ENCODE results near the gene MARS2.

Gene MARS2

DNA sequence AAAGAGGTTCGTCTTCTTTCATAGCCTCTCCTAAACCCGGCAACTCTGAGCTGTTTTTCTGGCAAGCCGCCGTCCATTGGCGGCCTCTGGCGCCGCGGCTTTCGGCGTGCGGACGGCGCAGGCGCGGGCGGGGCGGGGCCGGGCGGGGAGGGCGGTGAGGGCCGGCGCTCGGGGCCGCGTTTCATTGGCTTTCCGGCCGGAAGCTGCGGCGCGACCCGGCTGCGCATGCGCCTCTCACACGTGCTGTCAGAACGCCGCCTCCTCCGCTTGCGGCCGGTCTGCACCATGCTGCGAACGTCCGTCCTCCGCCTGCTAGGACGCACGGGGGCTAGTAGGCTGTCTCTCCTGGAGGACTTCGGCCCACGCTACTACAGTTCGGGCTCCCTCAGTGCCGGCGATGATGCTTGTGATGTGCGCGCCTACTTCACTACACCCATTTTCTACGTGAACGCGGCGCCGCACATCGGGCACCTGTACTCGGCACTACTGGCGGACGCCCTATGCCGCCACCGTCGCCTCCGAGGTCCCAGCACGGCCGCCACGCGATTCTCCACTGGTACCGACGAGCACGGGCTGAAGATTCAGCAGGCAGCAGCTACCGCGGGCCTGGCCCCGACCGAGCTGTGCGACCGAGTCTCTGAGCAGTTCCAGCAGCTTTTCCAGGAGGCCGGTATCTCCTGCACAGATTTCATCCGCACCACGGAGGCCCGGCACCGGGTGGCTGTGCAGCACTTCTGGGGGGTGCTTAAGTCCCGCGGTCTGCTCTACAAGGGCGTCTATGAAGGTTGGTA lies at the start of gene MARS2:
Gene MARS2 (plus strand): TSS at position 249 of the 791 bp plus-strand sequence. CDS start 37 bp downstream, at position 286.
- no peak for TF ChIP-seq CTCF (IDR thresholded peaks at IDR 0.05)
- peaks cover 9% of the 10 kb centered on the region for H3K79me2 ChIP-seq
- peak within 1 kb of the TSS; percentile 80 for H3K27ac ChIP-seq
- no peaks in the 10 kb centered on the region for H3K27me3 ChIP-seq (ENCODE audit: control insufficient read depth, insufficient read depth, low read length)
- H3K36me3 ChIP-seq (ENCODE audit: control insufficient read depth, insufficient read depth, low read length) = no peaks in the 10 kb centered on the region
- H3K9me3 ChIP-seq (ENCODE audit: control insufficient read depth, low read length) = no peaks in the 10 kb centered on the region
- peak within 1 kb of the TSS; percentile 93 for H3K4me3 ChIP-seq (ENCODE audit: low read depth, low read length)
- peak within 1 kb of the TSS; percentile 20 for H3K9ac ChIP-seq
- H3K4me2 ChIP-seq (ENCODE audit: low read length) = peak within 1 kb of the TSS; percentile 100
- H3K4me1 ChIP-seq = peaks cover 16% of the 10 kb centered on the region
- peak within 1 kb of the TSS; percentile 95 for H2AFZ ChIP-seq

DNA sequence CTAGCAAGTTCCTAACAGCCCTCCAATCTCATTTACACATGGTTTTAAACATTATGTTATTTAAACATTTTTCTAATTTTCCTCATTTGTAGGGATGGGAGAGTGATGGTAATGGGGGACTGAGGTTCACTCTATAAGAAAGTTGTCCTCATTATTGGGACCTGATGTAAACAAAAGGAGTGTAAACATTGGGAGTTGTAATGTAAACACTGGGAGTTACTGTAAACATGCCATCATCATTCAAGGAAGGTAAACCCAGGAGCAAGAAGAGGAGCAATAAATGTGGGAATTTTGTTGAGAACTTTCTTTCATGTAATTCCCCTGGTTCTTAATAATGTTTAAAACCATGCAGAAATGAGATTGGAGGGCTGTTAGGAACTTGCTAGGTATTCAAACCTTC lies 47.6 kb upstream of the MARS2 start:
- no peak overlapping the region for H3K27ac ChIP-seq
- H3K4me2 ChIP-seq (ENCODE audit: low read length) = no peak overlapping the region
- no peaks in the 10 kb centered on the region for H3K36me3 ChIP-seq (ENCODE audit: control insufficient read depth, insufficient read depth, low read length)
- no peaks in the 10 kb centered on the region for H3K79me2 ChIP-seq
- TF ChIP-seq CTCF (IDR thresholded peaks at IDR 0.05) = no peak
- no peaks in the 10 kb centered on the region for H3K9me3 ChIP-seq (ENCODE audit: control insufficient read depth, low read length)
- no peak overlapping the region for H2AFZ ChIP-seq
- no peaks in the 10 kb centered on the region for H3K27me3 ChIP-seq (ENCODE audit: control insufficient read depth, insufficient read depth, low read length)
- no peaks in the 10 kb centered on the region for H3K4me1 ChIP-seq
- H3K9ac ChIP-seq = no peak overlapping the region
- H3K4me3 ChIP-seq (ENCODE audit: low read depth, low read length) = no peak overlapping the region

DNA sequence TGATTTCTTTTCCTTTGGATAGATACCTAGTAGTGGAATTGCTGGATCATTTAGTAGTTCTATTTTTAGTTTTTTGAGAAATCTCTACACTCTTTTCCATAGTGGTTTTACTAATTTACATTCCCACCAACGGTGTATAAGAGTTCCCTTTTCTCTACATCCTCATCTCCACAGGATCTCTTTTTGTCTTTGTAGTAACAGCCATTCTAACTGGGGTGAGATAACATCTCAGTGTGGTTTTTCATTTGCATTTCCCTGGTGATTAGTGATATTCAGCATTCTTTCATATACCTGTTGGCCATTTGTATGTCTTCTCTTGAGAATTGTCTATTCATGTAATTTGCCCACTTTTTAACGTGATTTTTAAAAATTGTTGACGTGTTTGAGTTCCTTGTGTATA lies 43.5 kb upstream of the MARS2 start:
- Histone ChIP-seq H3K4me3 (ENCODE audit: low read depth, low read length) (no peak overlapping the region), H3K4me1 (no peaks in the 10 kb centered on the region), H3K9me3 (ENCODE audit: control insufficient read depth, low read length) (no peaks in the 10 kb centered on the region), H3K4me2 (ENCODE audit: low read length) (no peak overlapping the region), H3K9ac (no peak overlapping the region), H2AFZ (no peak overlapping the region), H3K27ac (no peak overlapping the region), H3K27me3 (ENCODE audit: control insufficient read depth, insufficient read depth, low read length) (no peaks in the 10 kb centered on the region), H3K79me2 (no peaks in the 10 kb centered on the region), H3K36me3 (ENCODE audit: control insufficient read depth, insufficient read depth, low read length) (no peaks in the 10 kb centered on the region)
- no peak for TF ChIP-seq CTCF (IDR thresholded peaks at IDR 0.05)

DNA sequence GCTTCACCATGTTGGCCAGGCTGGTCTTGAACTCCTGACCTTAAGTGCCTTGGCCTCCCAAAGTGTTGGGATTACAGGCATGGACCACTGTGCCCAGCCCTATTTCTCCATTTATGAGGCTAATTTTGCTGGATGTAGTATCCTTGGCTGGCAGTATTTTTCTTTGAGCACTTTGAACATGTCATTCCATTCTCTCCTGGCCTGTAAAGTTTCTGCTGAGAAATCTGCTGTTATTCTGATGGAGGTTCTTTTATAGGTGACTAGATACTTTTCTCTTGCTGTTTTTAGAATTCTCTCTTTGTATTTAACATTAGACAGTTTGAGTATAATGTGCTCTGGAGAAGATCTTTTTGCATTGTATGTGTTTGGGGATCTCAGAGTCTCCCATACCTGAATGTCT lies 38.9 kb upstream of the MARS2 start:
- Histone ChIP-seq H3K9ac (no peak overlapping the region), H3K9me3 (ENCODE audit: control insufficient read depth, low read length) (no peaks in the 10 kb centered on the region), H3K4me2 (ENCODE audit: low read length) (no peak overlapping the region), H3K4me3 (ENCODE audit: low read depth, low read length) (no peak overlapping the region), H3K27me3 (ENCODE audit: control insufficient read depth, insufficient read depth, low read length) (no peaks in the 10 kb centered on the region), H2AFZ (no peak overlapping the region), H3K27ac (no peak overlapping the region), H3K36me3 (ENCODE audit: control insufficient read depth, insufficient read depth, low read length) (no peaks in the 10 kb centered on the region), H3K79me2 (no peaks in the 10 kb centered on the region), H3K4me1 (no peaks in the 10 kb centered on the region)
- no peak for TF ChIP-seq CTCF (IDR thresholded peaks at IDR 0.05)

DNA sequence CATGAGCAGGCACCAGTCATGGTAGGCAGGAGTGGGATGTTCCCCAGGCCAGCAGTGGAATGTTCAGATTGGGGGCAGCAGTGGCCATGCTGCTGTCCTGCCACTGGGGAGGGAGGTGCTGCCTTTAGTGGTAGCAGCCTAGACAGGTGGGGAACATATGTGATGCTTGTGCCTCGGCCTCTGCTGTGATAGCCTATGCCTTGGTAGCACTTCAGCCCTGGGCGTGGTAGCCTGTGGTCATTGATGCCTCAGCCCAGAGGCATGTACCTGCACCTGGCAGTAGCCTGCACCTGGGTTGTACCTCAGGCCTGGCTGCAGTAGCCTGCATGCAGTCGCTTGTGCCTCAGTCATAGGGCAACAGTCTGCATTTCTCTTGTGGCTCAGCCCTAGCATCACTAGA lies 36.9 kb upstream of the MARS2 start:
- H3K27ac ChIP-seq = no peak overlapping the region
- H3K4me1 ChIP-seq = no peaks in the 10 kb centered on the region
- H2AFZ ChIP-seq = no peak overlapping the region
- H3K79me2 ChIP-seq = no peaks in the 10 kb centered on the region
- no peaks in the 10 kb centered on the region for H3K36me3 ChIP-seq (ENCODE audit: control insufficient read depth, insufficient read depth, low read length)
- no peaks in the 10 kb centered on the region for H3K9me3 ChIP-seq (ENCODE audit: control insufficient read depth, low read length)
- H3K9ac ChIP-seq = no peak overlapping the region
- H3K27me3 ChIP-seq (ENCODE audit: control insufficient read depth, insufficient read depth, low read length) = no peaks in the 10 kb centered on the region
- no peak overlapping the region for H3K4me2 ChIP-seq (ENCODE audit: low read length)
- no peak for TF ChIP-seq CTCF (IDR thresholded peaks at IDR 0.05)
- no peak overlapping the region for H3K4me3 ChIP-seq (ENCODE audit: low read depth, low read length)
